Skin epidermis (tissue), 12 donors: ENCODE results near the gene NUSAP1.
"Not testable (repeated sequence)": the region's sequence is repeated elsewhere in the genome, so short reads cannot be mapped to it uniquely, and the experiment has no call there.

Experiments used
- H3K27ac ChIP-seq, 21 experiments: fragments of 200-600 bp; sonication (generic) in 11 of 21; one replicate each; pipeline ENCODE4 v1.5.0; 2020; ENCODE audit warnings: mild to moderate bottlenecking in 3 of 21, inconsistent platforms in 2 of 21, moderate library complexity in 2 of 21
- H3K4me3 ChIP-seq, 7 experiments: fragments of 200-600 bp; sonication (generic) in 2 of 7; one replicate each; pipeline ENCODE4 v1.5.0; 2020; ENCODE audit warnings: inconsistent platforms in 2 of 7, mild to moderate bottlenecking in 2 of 7, moderate library complexity in 1 of 7

Gene NUSAP1

DNA sequence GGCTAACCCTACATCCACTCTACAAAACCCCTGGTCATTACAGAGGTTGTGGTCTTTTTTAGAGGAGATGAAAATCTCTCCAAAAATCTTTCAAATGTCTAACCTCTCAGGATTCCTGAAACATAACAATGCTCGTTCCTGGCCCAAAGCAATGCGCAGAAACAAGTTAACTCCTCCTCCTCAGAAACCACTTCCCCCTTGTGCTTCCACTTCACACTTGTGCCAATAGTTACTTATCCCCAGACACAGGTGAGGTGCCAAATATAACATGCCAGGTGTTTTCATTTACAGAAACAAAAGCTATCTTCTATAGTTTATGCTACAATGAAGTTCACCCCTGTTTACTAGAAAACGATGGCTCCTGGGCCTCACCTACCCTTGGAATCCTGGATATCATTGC, 63.4 kb downstream of the NUSAP1 start:
- Histone ChIP-seq H3K4me3 (no peak overlapping the region), H3K27ac (no peak overlapping the region)

DNA sequence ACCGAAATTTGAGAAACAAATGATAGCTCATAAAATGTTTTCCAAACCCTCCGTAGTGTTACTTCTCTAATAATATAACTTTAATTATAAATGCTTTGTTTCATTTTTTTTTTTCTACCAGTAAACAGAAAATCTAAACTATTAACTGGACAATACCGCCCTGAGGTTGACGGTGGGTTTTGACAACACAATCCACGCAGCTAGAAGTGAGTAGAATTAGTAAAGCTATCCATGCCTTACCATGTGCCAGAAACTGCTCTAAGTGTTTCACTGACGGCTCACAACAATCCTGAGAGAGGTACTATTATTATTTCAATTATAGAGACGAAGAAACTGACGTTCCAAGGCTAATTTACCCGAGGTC, 69.2 kb downstream of the NUSAP1 start:
- Histone ChIP-seq H3K4me3 (peak overlapping the region; percentile 49 to 79 (median 66)), H3K27ac (peak overlapping the region; percentile 17 to 95 (median 90))

DNA sequence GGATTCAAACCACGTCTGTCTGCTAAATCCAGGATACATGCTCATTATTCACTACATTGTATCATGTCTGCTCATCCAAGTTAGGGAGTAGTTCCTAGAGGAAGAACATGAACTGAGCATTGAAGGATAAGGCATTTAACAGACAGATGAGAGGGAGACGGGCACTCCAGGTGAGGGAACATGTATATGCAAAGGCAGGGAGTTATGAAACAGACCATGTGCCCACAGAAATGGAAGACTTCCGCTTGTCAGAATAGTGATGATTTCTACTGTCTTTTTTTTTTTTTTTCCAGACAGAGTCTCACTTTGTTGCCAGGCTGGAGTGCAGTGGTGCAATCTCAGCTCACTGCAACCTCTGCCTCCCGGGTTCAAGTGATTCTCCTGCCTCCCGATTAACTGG, 74.7 kb downstream of the NUSAP1 start:
- H3K4me3 ChIP-seq, result no peak overlapping the region
- H3K27ac ChIP-seq, result no peak overlapping the region

DNA sequence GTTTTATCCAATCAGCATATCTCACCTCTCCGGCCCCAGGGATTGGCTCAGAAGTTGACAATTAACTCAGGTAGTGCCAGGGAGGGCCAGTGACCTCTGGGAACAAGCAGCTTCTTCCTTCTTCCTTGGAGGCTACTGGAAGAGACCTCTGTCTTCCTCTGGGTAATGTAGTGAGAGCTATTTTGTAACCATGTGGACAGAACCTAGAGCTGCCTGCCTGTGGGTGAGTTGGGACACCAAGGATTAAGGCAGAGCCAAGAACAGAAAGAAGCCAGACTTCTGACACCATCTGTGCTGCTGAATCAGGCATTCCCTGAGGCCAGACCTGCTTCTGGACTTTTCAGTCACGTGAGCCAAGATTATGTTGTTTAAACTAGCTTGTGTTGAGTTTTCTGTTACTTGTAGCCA, 75.6 kb downstream of the NUSAP1 start:
- peak overlapping the region in 3 of 21 experiments; percentile 14 to 47 (median 28) for H3K27ac ChIP-seq

GRCh38 chr15:41411031-41411430, 78.3 kb downstream of the NUSAP1 start:
- Histone ChIP-seq H3K27ac (peak overlapping the region in 6 of 21 experiments; percentile 15 to 61 (median 28)), H3K4me3 (no peak overlapping the region)

More for the DNA sequence above, 75.6 kb downstream of the NUSAP1 start:
- H3K4me3 ChIP-seq, result no peak overlapping the region

DNA sequence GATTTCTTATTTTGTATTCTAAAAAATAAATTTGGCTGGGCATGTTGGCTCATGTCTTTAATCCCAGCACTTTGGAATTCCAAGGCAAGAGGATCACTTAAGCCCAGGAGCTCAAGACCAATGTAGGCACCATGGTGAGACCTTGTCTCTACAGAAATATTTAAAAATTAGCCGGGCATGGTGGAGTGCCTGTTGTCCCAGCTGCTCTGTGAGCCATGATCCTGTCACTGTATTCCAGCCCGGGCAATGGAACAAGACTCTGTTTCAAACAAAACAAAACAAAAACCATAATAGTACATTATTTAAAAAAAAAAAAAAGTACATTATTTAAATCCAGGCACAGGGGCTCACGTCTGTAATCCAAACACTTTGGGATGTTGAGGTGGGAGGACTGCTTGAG, 78.8 kb downstream of the NUSAP1 start:
- Histone ChIP-seq H3K4me3 (no peak overlapping the region), H3K27ac (peak overlapping the region in 2 of 21 experiments; percentile 5 to 27)

GRCh38 chr15:41416128-41416741, 83.6 kb downstream of the NUSAP1 start:
- Histone ChIP-seq H3K4me3 (peak overlapping the region; percentile 51 to 99 (median 90)), H3K27ac (peak overlapping the region; percentile 27 to 96 (median 90))

DNA sequence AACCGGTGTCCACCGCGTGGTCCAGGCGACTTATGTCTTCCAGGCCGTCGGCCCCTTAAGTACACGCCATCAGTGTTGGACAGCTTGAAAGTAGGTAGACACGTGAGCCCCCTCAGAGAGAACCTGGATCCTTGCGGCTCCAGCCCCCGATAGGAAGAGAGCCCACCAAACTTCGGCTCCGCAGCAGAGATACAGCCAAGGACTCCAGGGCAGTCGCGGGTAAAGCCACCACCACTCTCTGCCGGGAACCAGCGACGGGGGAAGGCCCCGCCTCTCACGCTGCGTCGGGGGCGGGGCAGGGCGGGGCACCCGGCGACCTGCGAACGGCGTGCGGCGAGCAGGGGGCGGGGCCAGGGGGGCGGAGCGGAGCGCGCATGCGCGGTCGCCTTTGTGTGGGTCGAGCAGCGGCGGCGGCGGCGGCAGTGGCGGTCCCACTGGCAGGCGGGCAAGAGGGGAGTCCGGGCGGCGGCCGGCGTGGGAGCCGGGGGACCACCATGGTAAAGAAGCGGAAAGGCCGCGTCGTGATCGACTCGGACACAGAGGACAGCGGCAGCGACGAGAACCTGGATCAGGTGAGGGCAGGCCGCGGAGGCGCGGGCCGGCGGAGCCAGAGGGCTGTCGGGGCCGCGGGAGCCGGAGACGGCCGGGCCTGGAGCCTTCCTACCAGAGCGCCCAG, 84.2 kb downstream of the NUSAP1 start, which contains the start of gene RTF1:
RTF1 (plus strand) TSS at position 354 of the 676 bp plus-strand sequence; CDS start at position 375, 21 bp downstream.
- Histone ChIP-seq H3K4me3 (peak within 1 kb of the TSS; percentile 51 to 99 (median 90)), H3K27ac (peak within 1 kb of the TSS; percentile 48 to 96 (median 90))

DNA sequence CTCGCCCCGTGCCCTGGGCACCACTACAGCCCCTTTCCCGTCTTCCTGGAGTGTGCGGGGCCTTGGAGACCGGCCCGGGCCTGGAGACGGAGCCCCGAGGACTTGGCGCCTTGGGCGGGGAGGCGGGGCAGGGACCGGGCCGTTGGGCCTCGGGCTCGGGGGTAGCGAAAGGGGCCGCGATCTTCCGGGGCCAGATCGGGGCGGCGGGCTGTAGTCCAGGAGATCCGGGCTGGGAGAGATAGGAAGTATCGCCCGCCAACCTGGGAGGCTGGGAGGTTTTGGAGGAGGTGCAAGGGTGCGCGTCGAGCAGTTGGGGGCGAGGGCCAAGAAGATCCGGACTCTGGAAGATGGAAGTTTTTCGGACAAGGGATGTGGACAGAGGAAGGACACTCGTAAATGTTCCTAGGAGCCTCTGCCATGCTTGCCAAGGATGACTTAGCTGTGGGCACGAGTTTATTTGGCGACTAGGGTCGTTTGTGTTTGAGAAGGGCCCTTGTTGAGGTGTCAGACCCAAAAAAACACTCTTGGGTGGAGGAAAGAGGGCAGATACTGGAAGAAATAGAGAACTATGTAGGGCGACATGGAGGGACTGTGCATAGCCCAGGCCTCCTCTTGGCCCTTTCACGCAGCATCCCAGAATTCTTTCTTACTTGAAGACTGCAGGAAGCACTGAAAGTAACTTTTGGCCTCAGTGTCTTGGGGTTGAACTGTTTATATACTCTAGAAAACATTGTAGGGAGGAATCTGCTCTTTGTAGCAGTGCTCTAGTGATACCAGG, 84.9 kb downstream of the NUSAP1 start:
- Histone ChIP-seq H3K4me3 (peak overlapping the region; percentile 51 to 99 (median 90)), H3K27ac (peak overlapping the region; percentile 48 to 96 (median 90))

DNA sequence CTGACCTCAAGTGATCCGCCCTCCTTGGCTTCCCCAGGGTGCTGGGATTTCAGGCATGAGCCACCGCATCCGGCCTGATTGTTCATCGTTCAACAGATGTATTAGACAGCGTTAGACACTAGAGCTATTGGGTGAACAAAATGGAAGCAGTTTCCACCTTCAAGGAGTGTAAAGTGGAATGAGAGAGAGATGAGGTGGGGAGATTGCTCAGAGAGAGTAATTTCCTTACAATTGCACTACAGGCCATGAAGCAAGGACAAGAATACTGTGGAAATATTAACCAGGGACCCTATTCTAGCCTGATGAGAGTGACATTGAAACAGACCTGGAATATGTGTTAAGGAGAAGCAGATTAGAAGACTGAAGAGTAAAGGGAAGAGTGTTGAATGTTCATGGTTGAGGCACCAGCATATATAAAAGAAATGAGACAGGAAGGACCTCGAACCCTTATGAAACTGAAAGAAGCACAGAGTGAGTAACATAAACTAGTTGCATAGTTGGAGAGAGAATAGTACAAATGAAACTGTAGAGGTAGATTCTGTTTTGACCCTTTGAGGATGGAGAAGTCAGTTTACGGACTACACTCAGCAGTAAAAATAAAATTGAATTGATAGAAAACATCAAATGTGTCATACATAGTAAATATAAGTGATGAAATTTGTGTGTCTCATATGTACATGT, 91.4 kb downstream of the NUSAP1 start:
- no peak overlapping the region for H3K4me3 ChIP-seq
- H3K27ac ChIP-seq, result no peak overlapping the region

DNA sequence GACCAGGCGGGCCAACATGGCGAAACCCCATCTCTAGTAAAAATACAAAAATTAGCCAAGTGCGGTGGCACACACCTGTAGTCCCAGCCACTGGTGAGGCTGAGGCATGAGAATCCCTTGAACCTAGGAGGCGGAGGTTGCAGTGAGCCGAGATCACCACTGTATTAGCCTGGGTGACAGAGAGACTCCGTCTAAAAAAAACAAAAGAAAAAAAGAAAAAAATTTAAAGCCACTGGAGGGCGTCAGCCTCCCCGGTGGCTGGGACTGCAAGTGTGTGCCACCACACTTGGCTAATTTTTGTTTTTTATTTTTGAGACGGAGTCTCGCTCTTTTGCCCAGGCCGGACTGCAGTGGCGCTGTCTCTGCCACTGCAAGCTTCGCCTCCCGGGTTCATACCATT, 92.1 kb downstream of the NUSAP1 start:
- Histone ChIP-seq H3K27ac (no peak overlapping the region), H3K4me3 (no peak overlapping the region)

DNA sequence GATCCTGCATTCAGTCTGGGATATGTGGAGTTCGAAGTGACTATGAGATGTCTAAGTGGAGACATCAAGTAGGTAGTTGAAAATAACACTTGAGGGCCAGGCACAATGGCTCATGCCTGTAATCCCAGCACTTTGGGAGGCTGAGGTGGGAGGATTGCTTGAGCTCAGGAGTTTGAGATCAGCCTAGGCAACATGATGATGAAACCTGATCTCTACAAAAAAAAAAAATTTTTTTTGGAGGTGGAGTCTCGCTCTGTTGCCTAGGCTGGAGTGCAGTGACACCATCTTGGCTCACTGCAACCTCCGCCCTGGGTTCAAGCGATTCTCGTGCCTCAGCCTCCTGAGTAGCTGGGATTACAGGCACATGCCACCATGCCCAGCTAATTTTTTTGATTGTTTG, 93.2 kb downstream of the NUSAP1 start:
- H3K27ac ChIP-seq, H3K4me3 ChIP-seq: not testable (repeated sequence)

- Histone ChIP-seq H3K4me3 (no peak overlapping the region), H3K27ac (peak overlapping the region in 3 of 21 experiments; percentile 30 to 77 (median 55))
Observed at GRCh38 chr15:41429003-41429890, 96.6 kb downstream of the NUSAP1 start.
